Measurements from ENCODE around the gene EGFL8. TPM values are rescaled to one million over a fixed set of nuclear protein-coding genes. Genes with fewer than 3 reads are reported as not detected.

Gene EGFL8
- total and polyA plus RNA-seq, 9 of the 15 experiments (the other 6 are each of a cell fraction or from before 2014, with no cell fraction given) = 2.2 to 47.4 (median 14.2) TPM

GRCh38 chr6:32195902-32196681, 31.7 kb downstream of the EGFL8 start (continued):
- TF ChIP-seq RBFOX2 (IDR thresholded peaks at IDR 0.05; ENCODE audit: low read depth, low read length) (peak; percentile 99), SNIP1 (IDR thresholded peaks at IDR 0.05; ENCODE audit: low read depth) (no peak), NFATC3 (IDR thresholded peaks at IDR 0.05) (no peak), COPS2 (conservative IDR thresholded peaks at IDR 0.05) (no peak), STAT6 (CRISPR knock-in tag; IDR thresholded peaks at IDR 0.05) (no peak; the same call in none of the 2 replicates), PRDM10 (IDR thresholded peaks at IDR 0.05; ENCODE audit: partially characterized antibody) (no peak), ESRRA (IDR thresholded peaks at IDR 0.05; ENCODE audit: borderline replicate concordance, low read depth) (no peak; the same call in 1 of the 2 replicates), PHB (CRISPR knock-in tag; IDR thresholded peaks at IDR 0.05) (peak; percentile 74; the same call in 1 of the 2 replicates), EP400 (IDR thresholded peaks at IDR 0.05) (peak; percentile 85), CREBBP (IDR thresholded peaks at IDR 0.05; ENCODE audit: low read depth, low read length) (no peak), ARID4B (CRISPR knock-in tag; IDR thresholded peaks at IDR 0.05) (peak; percentile 85), FUS (optimal IDR thresholded peaks at IDR 0.05; ENCODE audit: low read depth, low read length) (no peak), CCNT2 (IDR thresholded peaks at IDR 0.05; ENCODE audit: borderline replicate concordance, extremely low read depth, insufficient read length, low read depth, low read length) (no peak), RBBP5 (IDR thresholded peaks at IDR 0.05; ENCODE audit: borderline replicate concordance, insufficient read depth, low read length, poor library complexity, severe bottlenecking) (no peak), EGR1 (conservative IDR thresholded peaks at IDR 0.05) (peak; percentile 81), SMARCB1 (IDR thresholded peaks at IDR 0.05; ENCODE audit: insufficient read length, low read depth) (no peak)

Data from K562 (cell line).